GM19324 (cell line): Measurements from ENCODE around the gene DYNLT1.
"Not testable (repeated sequence)": the region's sequence is repeated elsewhere in the genome, so short reads cannot be mapped to it uniquely, and the experiment has no call there.

Experiments used
- ATAC-seq: cut with Tn5 transposase; IDR thresholded peaks from one replicate; pipeline ENCODE4 v1.9.1; 2021; ENCODE audit warnings: mild to moderate bottlenecking, moderate library complexity; ENCODE audit not compliant: unreplicated experiment, low FRiP score

The DYNLT1 gene

GRCh38 chr6:158644231-158645063 lies at the start of gene DYNLT1:
TSS of gene DYNLT1 (minus strand) at chr6:158644743. CDS start at chr6:158644708, 35 bp downstream.
- peak; percentile 74 for ATAC-seq

GRCh38 chr6:158688860-158689259 lies 44.3 kb upstream of the DYNLT1 start:
- ATAC-seq = no peak

GRCh38 chr6:158687506-158687905 lies 43.0 kb upstream of the DYNLT1 start:
- no peak for ATAC-seq

GRCh38 chr6:158686791-158687381 lies 42.3 kb upstream of the DYNLT1 start:
- peak; percentile 48 for ATAC-seq

GRCh38 chr6:158686311-158686710 lies 41.8 kb upstream of the DYNLT1 start:
- no peak for ATAC-seq

- ATAC-seq = no peak
Measured at GRCh38 chr6:158684745-158685324, 40.3 kb upstream of the DYNLT1 start.

- ATAC-seq = no peak
Measured at GRCh38 chr6:158684311-158684710, 39.8 kb upstream of the DYNLT1 start.

- ATAC-seq = no peak
Measured at GRCh38 chr6:158680481-158680880, 35.9 kb upstream of the DYNLT1 start.

- ATAC-seq = no peak
Measured at GRCh38 chr6:158680015-158680414, 35.5 kb upstream of the DYNLT1 start.

- no peak for ATAC-seq
Measured at GRCh38 chr6:158677906-158678578, 33.5 kb upstream of the DYNLT1 start.

- not testable (repeated sequence) for ATAC-seq
Measured at GRCh38 chr6:158677094-158677493, 32.6 kb upstream of the DYNLT1 start.

GRCh38 chr6:158674342-158675131 lies 30.0 kb upstream of the DYNLT1 start:
- ATAC-seq = no peak

GRCh38 chr6:158672726-158673125 lies 28.2 kb upstream of the DYNLT1 start:
- no peak for ATAC-seq

- ATAC-seq = not testable (repeated sequence)
Measured at GRCh38 chr6:158672119-158672518, 27.6 kb upstream of the DYNLT1 start.

- ATAC-seq = no peak
Measured at GRCh38 chr6:158669145-158670035, 24.8 kb upstream of the DYNLT1 start.

- ATAC-seq = no peak
Measured at GRCh38 chr6:158668707-158669103, 24.2 kb upstream of the DYNLT1 start.

GRCh38 chr6:158667360-158667981 lies 22.9 kb upstream of the DYNLT1 start:
- no peak for ATAC-seq

- ATAC-seq = no peak
Measured at GRCh38 chr6:158666628-158667359, 22.3 kb upstream of the DYNLT1 start.
